MG63 (cell line): ENCODE results near the gene DGUOK. TPM values are rescaled to one million over a fixed set of nuclear protein-coding genes. Genes with fewer than 3 reads are reported as not detected.

Experiments
- DNase-seq: peaks from one replicate; pipeline ENCODE4 v3.0.0-alpha.2; 2020
- H3K27me3 ChIP-seq: fragments of 250-450 bp; sonication (Bioruptor Pico); 2 replicates; pipeline ENCODE4 v1.5.1; 2020; ENCODE audit warnings: mild to moderate bottlenecking, moderate library complexity
- H3K36me3 ChIP-seq: fragments of 250-450 bp; sonication (Bioruptor Pico); 2 replicates; pipeline ENCODE4 v1.5.1; 2020; ENCODE audit warnings: mild to moderate bottlenecking, moderate library complexity
- H3K4me3 ChIP-seq: fragments of 250-450 bp; sonication (Bioruptor Pico); 2 replicates; pipeline ENCODE4 v1.5.1; 2020; ENCODE audit warnings: mild to moderate bottlenecking, moderate library complexity
- H3K9me3 ChIP-seq: fragments of 250-450 bp; sonication (Bioruptor Pico); 2 replicates; pipeline ENCODE4 v1.5.1; 2020; ENCODE audit warnings: mild to moderate bottlenecking, moderate library complexity
- total RNA-seq: library from RNA; depleted of rRNA; stranded (reverse); fragments of >200 nt; shearing (Covaris generic); gene quantifications from 2 replicates; pipeline ENCODE4 v1.2.3, GENCODE V29; 2014; ENCODE audit warnings: low replicate concordance

Gene DGUOK
- total RNA-seq, 1 experiment from 2014 or later = 51.8 TPM

DNA sequence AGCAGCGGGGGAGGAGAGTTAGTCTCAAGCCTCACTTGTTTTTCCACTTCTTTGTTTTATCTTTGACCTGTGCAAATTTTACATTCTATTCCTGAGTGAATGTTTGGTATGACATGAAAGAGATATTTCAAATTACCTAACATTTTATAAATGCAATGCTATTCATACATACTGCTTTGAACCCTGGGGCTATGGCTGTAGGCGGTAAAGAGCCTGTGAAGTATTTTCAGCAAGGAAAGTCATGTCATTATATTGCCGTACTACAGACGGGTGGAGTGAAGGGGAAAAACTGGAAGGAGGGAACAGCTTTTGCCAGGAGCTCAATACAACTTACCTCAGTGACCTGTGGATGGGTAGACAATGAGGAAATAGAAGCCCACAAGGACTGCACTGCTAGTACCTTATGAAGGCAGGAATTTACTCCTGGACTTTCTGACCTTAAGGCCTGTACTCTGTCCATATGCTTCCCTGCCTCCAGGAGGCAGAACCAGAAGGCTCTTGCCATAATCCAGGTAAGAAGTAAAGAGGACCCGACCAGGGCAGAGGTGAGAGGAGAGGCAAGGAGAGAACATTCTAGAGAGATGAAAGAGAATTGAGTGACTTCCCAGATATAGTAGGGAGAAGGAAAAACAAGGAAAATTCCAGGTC is 29.7 kb downstream of the DGUOK start:
- no peaks in the 10 kb centered on the region for H3K9me3 ChIP-seq
- DNase-seq = no peak
- no peak overlapping the region for H3K4me3 ChIP-seq
- H3K27me3 ChIP-seq = no peaks in the 10 kb centered on the region
- H3K36me3 ChIP-seq = peaks cover 67% of the 10 kb centered on the region

DNA sequence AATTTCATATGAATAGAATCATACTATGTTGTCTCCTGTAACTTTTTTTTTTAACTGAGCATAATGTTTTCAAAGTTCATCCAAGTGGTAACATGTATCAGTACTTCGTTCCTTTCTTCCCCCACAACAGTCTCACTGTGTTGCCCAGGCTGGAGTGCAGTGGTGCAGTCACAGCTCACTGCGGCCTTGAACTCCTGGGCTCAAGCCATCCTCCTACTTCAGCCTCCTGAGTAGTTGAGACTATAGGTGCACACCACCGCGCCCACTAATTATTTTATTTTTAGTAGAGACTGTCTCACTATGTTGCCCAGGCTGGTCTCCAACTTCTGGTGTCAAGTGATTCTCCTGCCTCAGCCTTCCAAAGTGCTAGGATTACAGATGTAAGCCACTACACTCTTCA is 34.6 kb downstream of the DGUOK start:
- peaks cover 34% of the 10 kb centered on the region for H3K36me3 ChIP-seq
- no peak overlapping the region for H3K4me3 ChIP-seq
- no peak for DNase-seq
- H3K27me3 ChIP-seq = no peaks in the 10 kb centered on the region
- no peaks in the 10 kb centered on the region for H3K9me3 ChIP-seq

DNA sequence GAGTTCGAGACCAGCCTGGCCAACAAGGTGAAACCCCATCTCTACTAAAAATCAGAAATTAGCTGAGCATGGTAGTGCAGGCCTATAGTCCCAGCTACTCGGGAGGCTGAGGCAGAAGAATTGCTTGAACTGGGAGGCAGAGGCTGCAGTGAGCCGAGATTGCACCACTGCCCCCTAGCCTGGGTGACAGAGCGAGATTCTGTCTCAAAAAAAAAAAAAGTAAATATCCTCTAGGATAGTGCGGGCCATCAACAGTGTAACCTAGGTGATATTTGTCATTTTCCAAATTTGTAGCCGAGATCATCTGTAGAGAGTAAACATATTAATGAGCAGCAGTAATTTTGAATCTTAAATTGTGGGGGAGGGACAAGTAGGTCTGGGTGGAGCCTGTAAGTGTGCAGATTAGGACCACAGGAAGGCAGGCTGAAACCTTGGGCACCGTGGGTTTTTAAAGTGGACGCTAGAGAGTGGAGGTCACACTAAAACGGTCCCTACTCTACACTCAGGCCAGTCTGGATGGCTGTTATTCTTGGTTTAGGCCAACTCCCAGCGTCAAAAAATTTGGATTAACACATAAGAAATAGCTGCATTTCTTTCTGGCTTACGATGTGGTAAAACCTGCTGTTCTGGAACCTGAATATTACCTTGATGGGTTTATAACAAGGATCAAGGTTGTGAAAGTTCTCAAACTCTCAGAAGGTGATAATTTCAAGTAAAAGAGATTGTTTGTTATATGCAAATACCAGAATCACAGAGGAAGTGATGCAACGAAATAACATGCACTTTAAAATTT is 35.3 kb downstream of the DGUOK start:
- Histone ChIP-seq H3K27me3 (no peaks in the 10 kb centered on the region), H3K4me3 (no peak overlapping the region), H3K36me3 (peaks cover 27% of the 10 kb centered on the region), H3K9me3 (no peaks in the 10 kb centered on the region)
- DNase-seq = no peak

DNA sequence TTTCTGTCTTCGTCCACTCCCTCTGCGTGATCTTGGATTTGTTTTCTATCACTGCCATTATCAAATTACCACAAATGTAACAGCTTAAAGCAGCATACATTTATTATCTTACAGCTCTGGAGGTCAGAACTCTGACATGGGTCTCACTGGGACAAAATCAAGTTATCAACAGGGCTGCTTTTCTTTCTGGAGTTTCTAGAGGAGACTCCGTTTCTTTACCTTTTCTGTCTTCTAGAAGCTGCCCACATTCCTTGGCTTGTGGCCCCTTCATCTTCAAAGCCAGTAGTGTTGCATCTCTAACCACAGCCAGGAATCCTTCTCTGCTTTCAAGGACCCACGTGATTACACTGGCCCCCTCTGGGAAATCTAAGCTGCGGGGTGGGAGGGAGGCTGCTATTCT is 36.1 kb downstream of the DGUOK start:
- DNase-seq = no peak
- Histone ChIP-seq H3K27me3 (no peaks in the 10 kb centered on the region), H3K36me3 (peaks cover 24% of the 10 kb centered on the region), H3K9me3 (no peaks in the 10 kb centered on the region), H3K4me3 (no peak overlapping the region)

DNA sequence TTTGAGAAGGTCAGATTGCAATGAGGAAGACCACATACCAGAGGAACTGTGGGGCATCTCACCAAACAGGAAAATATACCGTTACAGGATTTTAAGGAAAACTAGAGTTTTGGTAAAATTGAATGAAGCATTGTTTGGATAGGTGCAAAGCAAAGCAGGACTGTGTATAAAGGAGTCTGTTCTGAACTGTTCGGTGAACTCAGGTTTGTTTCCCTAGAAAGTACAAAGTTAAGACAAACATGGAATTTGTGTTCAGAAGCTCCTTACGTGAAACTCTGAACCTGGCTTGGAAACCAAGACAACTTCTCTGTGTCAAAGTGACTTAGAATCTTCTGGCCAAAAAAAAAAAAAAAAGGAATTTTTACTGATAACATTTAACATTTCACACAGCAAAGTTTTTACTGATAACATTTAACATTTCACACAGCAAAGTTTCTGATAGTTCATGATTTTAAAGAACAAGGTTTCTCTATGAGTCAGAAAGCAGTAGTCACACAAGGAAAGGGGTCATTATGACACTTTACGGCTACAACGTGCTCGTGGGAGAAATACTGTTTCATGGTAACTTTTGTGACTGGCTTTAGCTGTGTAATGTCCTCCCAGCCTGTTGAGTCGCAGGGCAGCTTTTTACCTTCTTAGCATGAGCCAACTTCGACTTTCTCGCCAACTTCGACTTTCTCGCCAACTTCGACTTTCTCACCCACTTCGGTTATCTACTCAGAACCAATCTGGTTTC is 36.9 kb downstream of the DGUOK start:
- no peak overlapping the region for H3K4me3 ChIP-seq
- H3K9me3 ChIP-seq = no peaks in the 10 kb centered on the region
- no peaks in the 10 kb centered on the region for H3K27me3 ChIP-seq
- DNase-seq = no peak
- H3K36me3 ChIP-seq = peaks cover 17% of the 10 kb centered on the region

DNA sequence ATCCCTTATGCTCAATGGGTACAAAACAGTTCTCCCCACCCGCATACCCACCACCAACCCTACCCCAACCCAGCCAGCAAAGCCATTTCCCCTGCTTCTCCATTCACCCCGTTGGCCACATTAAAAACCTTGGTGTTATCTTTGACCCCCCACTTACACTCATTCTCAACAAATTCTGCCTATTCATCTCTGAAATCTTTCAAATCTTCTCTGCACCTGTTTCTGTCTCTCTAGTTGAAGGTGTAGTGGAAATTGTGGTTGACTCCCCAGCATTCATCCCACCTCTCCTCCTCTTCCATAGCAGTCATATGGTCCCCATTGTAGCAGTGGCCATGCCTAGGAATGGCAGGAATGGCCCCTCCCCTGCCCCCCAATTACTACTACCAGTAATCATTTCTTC is 37.5 kb downstream of the DGUOK start:
- Histone ChIP-seq H3K36me3 (peaks cover 10% of the 10 kb centered on the region), H3K9me3 (no peaks in the 10 kb centered on the region), H3K27me3 (no peaks in the 10 kb centered on the region), H3K4me3 (no peak overlapping the region)
- DNase-seq = no peak

DNA sequence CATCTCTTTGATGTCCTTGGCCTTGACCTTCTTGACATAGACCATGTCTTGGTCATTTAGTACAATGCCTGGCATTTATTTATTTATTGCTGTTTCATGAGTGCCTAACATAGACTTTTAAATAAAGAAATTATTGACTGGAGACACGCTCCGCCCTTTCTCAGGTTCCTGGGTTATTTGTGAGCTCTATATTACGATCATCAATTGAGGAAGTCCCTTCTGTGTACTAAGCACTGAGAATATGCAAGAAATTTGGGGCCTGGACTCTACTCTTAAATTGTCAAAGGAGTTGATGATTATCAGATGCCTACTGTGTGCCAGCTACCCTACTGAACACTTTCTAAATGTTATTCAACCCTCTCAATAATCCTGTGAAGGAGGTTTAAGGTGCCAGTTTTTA is 38.4 kb downstream of the DGUOK start:
- H3K36me3 ChIP-seq = 0 out of 2 replicates have a peak, but pooled peaks cover 3% of the 10 kb centered on the region
- H3K9me3 ChIP-seq = no peaks in the 10 kb centered on the region
- no peaks in the 10 kb centered on the region for H3K27me3 ChIP-seq
- no peak overlapping the region for H3K4me3 ChIP-seq
- no peak for DNase-seq

DNA sequence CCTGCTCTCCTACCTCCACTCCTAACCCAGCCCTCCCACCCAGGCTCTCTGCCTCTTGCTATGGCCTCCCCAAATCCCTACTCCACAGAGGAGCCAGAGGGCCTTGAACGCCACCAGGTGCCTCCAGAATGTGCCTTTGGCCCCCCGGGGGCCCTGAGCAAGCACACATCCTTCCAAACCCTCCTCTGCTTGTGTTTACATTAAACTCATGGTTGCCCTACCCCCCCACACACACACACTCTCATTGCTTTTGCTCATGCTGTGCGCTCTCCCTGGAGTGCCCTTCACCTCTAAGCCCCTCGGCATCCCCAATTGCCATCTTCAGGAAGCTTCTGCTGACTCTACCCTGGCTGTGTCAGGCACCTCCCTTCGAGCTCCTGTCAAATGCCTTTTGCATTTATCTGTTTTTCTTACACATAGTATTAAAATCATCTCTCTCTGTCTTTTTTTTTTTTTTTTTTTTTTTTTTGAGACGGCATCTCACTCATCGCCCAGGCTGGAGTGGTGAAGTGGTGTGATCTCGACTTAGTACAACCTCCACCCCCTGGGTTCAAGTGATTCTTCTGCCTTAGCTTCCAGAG is 41.8 kb downstream of the DGUOK start:
- DNase-seq = no peak
- Histone ChIP-seq H3K27me3 (no peaks in the 10 kb centered on the region), H3K9me3 (no peaks in the 10 kb centered on the region), H3K4me3 (no peak overlapping the region), H3K36me3 (no peaks in the 10 kb centered on the region)

DNA sequence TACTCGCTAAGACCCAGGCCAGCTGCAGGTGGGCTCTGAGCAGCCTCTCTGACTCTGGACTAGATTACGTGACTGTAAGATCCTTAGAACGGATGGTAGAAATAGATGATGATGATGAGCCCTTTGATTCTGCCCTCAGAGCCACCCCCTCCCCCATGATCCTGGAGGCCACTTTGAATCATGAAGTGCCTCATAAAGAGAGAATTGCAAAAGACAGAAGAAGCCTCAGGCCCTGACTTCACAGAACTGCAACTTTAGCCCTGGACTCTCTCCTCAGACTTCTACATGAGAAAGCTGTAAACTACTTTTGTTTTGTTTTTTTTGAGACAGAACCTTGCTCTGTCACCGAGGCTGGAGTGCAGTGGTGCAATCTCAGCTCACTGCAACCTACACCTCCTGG is 42.7 kb downstream of the DGUOK start:
- Histone ChIP-seq H3K4me3 (no peak overlapping the region), H3K9me3 (no peaks in the 10 kb centered on the region), H3K27me3 (no peaks in the 10 kb centered on the region), H3K36me3 (no peaks in the 10 kb centered on the region)
- DNase-seq = no peak

DNA sequence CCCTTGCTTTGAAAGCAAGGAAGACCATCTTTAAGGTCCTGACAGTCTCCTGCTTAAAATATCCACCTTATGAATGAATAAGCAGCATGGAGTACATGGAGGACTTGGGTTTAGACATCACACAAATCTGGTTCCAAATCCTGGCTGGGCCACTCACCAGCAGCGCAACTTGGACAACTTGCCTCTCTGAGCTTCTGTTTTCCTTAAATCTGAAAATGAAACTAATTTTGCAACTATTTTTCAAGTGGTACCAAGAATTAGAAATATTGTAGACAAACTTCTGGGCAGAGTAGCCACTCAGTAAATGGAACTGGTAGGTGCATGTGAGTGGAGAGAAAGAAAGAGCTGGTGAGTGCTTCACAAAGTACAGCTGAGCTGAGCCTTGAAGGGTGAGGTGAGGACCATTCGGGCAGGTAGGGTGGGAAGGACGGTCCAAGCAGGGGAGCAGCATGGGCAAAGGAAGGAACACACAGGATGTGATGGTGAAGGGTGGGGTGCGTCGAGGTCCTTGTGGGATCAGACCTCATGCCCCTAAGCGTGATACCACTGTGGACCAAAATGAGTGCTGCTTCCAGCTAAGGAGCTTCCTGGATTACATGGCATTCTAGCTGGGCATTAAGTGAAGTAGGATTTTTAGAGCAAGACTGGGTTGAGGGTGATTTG is 43.6 kb downstream of the DGUOK start:
- Histone ChIP-seq H3K36me3 (no peaks in the 10 kb centered on the region), H3K4me3 (no peak overlapping the region), H3K9me3 (no peaks in the 10 kb centered on the region), H3K27me3 (no peaks in the 10 kb centered on the region)
- no peak for DNase-seq

DNA sequence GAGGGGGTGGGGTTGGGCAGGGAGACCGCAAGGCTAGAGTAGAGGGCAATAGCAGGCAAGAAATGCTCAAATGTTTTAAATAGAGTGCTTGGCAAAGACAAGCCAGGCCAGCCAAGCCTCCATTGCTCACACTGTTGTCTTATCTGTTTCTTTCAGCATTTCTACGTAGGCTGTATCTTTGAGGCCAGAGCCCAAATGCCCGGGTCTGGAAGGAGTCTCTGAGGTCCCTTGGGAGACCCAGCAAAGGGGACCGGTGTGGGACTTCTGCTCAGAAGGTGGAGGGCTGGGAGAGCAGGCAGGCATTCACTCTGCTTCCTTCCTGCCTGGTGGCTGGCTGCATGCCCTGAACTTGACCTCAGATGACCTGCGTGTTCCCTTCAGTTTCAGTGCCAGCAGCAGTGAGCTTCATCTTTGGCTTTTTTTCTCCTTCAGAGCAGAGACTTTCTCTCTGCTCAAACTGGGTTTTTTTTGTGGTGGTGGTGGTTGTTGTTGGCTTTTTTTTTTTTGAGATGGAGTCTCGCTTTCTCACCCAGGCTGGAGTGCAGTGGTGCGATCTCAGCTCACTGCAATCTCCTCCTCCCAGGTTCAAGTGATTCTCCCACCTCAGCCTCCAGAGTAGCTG is 44.3 kb downstream of the DGUOK start:
- Histone ChIP-seq H3K27me3 (no peaks in the 10 kb centered on the region), H3K4me3 (no peak overlapping the region), H3K36me3 (no peaks in the 10 kb centered on the region), H3K9me3 (no peaks in the 10 kb centered on the region)
- peak; percentile 56 for DNase-seq

DNA sequence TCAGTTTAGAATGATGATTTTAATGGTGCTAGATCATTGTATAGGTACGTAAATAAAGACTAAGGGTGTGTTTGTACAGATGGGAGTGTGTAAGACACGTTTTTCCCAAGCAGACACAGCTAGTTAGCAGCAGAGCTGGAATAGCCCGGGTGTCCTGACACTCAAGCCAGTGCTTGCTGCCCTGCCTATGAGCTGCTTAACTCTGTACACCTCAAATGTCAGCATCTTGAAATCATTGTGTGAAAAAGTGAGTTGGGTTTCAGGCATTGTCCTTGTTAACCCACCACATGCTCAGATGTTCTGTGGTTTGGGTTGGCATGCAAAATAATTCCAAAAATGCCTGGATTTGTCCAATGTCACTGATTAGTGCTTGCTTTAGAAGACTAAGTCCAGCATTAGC is 45.0 kb downstream of the DGUOK start:
- no peaks in the 10 kb centered on the region for H3K9me3 ChIP-seq
- H3K36me3 ChIP-seq = no peaks in the 10 kb centered on the region
- H3K27me3 ChIP-seq = no peaks in the 10 kb centered on the region
- H3K4me3 ChIP-seq = no peak overlapping the region
- no peak for DNase-seq

DNA sequence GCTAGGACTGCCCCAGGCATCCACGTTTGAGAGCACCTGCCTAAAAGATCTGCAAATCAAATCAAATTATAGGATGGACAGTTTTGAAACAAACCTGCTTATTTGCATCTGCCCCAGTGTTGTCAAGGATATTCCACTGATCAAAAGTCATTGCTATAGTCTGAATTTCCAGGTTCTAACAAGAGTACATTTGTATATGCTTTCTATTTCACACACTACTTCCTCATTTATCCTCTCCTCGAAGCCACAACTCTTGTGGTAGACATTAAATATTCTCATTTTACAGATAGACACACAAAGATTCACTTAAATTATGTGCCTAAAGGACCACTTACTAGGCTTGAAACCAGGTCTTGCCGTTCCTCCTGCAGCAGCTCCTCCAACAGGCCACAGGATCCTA is 46.2 kb downstream of the DGUOK start:
- no peak for DNase-seq
- H3K4me3 ChIP-seq = no peak overlapping the region
- H3K36me3 ChIP-seq = no peaks in the 10 kb centered on the region
- H3K9me3 ChIP-seq = no peaks in the 10 kb centered on the region
- no peaks in the 10 kb centered on the region for H3K27me3 ChIP-seq

DNA sequence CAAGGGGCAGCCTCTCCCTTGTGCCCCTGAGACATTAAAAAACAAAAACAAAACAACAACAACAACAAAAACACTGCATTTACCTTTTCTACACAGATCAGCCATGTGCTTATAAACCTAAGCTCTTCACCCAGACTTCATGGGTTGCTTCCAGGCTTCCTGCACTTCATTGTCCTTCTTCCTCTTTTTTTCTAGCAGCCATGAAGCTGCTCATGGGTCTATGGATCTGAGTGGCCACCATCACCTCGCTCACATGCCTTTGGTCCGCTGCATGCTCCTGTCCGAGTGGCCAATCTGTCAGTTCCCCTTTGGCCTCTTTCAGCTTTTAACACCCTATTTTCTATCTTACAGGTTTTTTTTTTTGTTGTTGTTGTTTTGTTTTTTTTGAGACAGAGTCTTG is 49.1 kb downstream of the DGUOK start:
- no peak for DNase-seq
- Histone ChIP-seq H3K4me3 (no peak overlapping the region), H3K27me3 (no peaks in the 10 kb centered on the region), H3K36me3 (no peaks in the 10 kb centered on the region), H3K9me3 (no peaks in the 10 kb centered on the region)

DNA sequence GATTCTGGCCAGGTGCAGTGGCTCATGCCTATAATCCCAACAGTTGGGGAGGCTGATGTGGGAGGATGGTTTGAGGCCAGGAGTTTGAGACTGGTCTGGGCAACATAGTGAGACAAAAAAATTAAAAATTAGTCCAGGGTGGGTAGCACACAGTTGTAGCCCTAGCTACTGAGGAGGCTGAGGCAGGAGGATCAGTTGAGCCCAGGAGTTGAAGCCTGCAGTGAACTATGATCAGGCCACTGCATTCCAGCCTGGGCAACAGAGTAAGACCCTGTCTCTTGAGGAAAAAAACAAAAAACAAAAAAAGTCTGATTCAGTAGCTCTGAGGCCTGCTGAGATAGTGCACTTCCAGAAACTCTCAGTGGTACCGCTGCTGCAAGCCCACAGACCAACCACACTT is 50.1 kb downstream of the DGUOK start:
- DNase-seq = no peak
- no peak overlapping the region for H3K4me3 ChIP-seq
- H3K9me3 ChIP-seq = no peaks in the 10 kb centered on the region
- H3K27me3 ChIP-seq = no peaks in the 10 kb centered on the region
- H3K36me3 ChIP-seq = no peaks in the 10 kb centered on the region

DNA sequence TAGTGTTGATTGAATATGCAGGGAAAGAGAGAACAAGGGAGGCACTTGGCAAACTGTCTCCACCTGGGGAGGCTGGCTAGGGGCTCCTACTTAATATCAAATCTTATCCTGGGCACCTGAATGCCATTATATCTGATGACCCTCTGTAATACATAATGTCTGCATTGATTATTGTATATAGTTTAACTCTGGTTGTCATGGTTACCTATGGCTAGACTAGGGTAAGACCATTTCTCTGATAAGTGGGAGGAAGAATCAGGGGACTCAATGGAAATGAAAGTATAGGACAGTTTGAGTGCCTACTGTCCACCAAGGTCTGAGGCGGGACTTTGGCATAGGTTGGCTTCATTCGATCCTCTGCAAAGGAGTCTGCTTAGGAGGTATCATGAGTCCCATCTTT is 50.8 kb downstream of the DGUOK start:
- no peak for DNase-seq
- Histone ChIP-seq H3K4me3 (no peak overlapping the region), H3K36me3 (no peaks in the 10 kb centered on the region), H3K27me3 (no peaks in the 10 kb centered on the region), H3K9me3 (no peaks in the 10 kb centered on the region)
